Activated gamma-delta T cell treated with Interleukin-2 at 50 U/mL for 16 hours (primary cell): ENCODE data around the gene UBTD1.

Source experiments
- DNase-seq: peaks from one replicate; pipeline ENCODE4 v3.0.0-alpha.2; 2020

UBTD1 gene

GRCh38 chr10:97483921-97484320, 14.8 kb upstream of the UBTD1 start:
- no peak for DNase-seq

- DNase-seq = no peak
Measured at GRCh38 chr10:97485647-97486281, 13.0 kb upstream of the UBTD1 start.

- DNase-seq = no peak
Measured at GRCh38 chr10:97490592-97490991, 8.1 kb upstream of the UBTD1 start.

- no peak for DNase-seq
Measured at GRCh38 chr10:97494151-97494550, 4.6 kb upstream of the UBTD1 start.

GRCh38 chr10:97494863-97495506, 3.7 kb upstream of the UBTD1 start:
- DNase-seq = no peak

- peak; percentile 47 for DNase-seq
Measured at GRCh38 chr10:97497572-97498075, 1.1 kb upstream of the UBTD1 start.

GRCh38 chr10:97498076-97498840, 466 bp upstream of the UBTD1 start, which contains the start of gene MMS19:
TSS of gene MMS19 (minus strand) at chr10:97498422. CDS start at chr10:97498384, 38 bp downstream.
- DNase-seq = peak; percentile 99

- no peak for DNase-seq
Measured at GRCh38 chr10:97499561-97500296, 1.0 kb downstream of the UBTD1 start.

- DNase-seq = no peak
Measured at GRCh38 chr10:97500297-97500575, 1.5 kb downstream of the UBTD1 start.

- no peak for DNase-seq
Measured at GRCh38 chr10:97502916-97503315, 4.2 kb downstream of the UBTD1 start.

- no peak for DNase-seq
Measured at GRCh38 chr10:97503406-97503805, 4.7 kb downstream of the UBTD1 start.

- no peak for DNase-seq
Measured at GRCh38 chr10:97505152-97505551, 6.4 kb downstream of the UBTD1 start.

GRCh38 chr10:97506199-97506991, 7.7 kb downstream of the UBTD1 start:
- no peak for DNase-seq

GRCh38 chr10:97508342-97508741, 9.6 kb downstream of the UBTD1 start:
- DNase-seq = no peak

- no peak for DNase-seq
Measured at GRCh38 chr10:97509120-97509680, 10.5 kb downstream of the UBTD1 start.

GRCh38 chr10:97510686-97511085, 12.0 kb downstream of the UBTD1 start:
- DNase-seq = no peak

GRCh38 chr10:97511711-97512440, 13.2 kb downstream of the UBTD1 start:
- no peak for DNase-seq

- no peak for DNase-seq
Measured at GRCh38 chr10:97512993-97513392, 14.3 kb downstream of the UBTD1 start.

GRCh38 chr10:97514344-97514743, 15.6 kb downstream of the UBTD1 start:
- no peak for DNase-seq

- DNase-seq = no peak
Measured at GRCh38 chr10:97515271-97515978, 16.7 kb downstream of the UBTD1 start.
